ENCODE measurements around the gene ARFIP1.

The ARFIP1 gene

GRCh38 chr4:152901205-152901604, 121.5 kb downstream of the ARFIP1 start:
- no peak for DNase-seq

GRCh38 chr4:152903658-152904057, 123.9 kb downstream of the ARFIP1 start:
- no peak for DNase-seq

GRCh38 chr4:152909901-152910300, 130.1 kb downstream of the ARFIP1 start:
- DNase-seq: no peak

GRCh38 chr4:152910521-152910920, 130.8 kb downstream of the ARFIP1 start:
- DNase-seq: no peak

GRCh38 chr4:152917543-152918395, 138.0 kb downstream of the ARFIP1 start:
- no peak for DNase-seq

GRCh38 chr4:152919826-152920225, 140.1 kb downstream of the ARFIP1 start:
- no peak for DNase-seq

GRCh38 chr4:152920768-152921167, 141.0 kb downstream of the ARFIP1 start:
- no peak for DNase-seq

- DNase-seq: no peak
These were observed 141.5 kb downstream of the ARFIP1 start for GRCh38 chr4:152921284-152921683.

GRCh38 chr4:152925851-152926250, 146.1 kb downstream of the ARFIP1 start:
- DNase-seq: no peak

GRCh38 chr4:152926959-152927358, 147.2 kb downstream of the ARFIP1 start:
- no peak for DNase-seq

- no peak for DNase-seq
These were observed 148.0 kb downstream of the ARFIP1 start for GRCh38 chr4:152927737-152928136.

- DNase-seq: no peak
These were observed 148.5 kb downstream of the ARFIP1 start for GRCh38 chr4:152928286-152928685.

GRCh38 chr4:152929888-152930287, 150.1 kb downstream of the ARFIP1 start:
- no peak for DNase-seq

GRCh38 chr4:152935143-152935542, 155.4 kb downstream of the ARFIP1 start:
- no peak for DNase-seq

- peak; percentile 44 for DNase-seq
These were observed 156.1 kb downstream of the ARFIP1 start, which contains the start of gene FHDC1 for GRCh38 chr4:152935631-152936445. Gene FHDC1 (plus strand): TSS chr4:152936323. CDS start chr4:152943058, 6,735 bp downstream.

- peak; percentile 59 for DNase-seq
These were observed 156.9 kb downstream of the ARFIP1 start for GRCh38 chr4:152936446-152937335.

- peak; percentile 79 for DNase-seq
These were observed 157.8 kb downstream of the ARFIP1 start for GRCh38 chr4:152937336-152938236.

GRCh38 chr4:152938237-152938947, 158.6 kb downstream of the ARFIP1 start:
- no peak for DNase-seq

GRCh38 chr4:152939621-152940020, 159.9 kb downstream of the ARFIP1 start:
- no peak for DNase-seq

GRCh38 chr4:152940461-152940860, 160.7 kb downstream of the ARFIP1 start:
- no peak for DNase-seq

- no peak for DNase-seq
These were observed 161.7 kb downstream of the ARFIP1 start for GRCh38 chr4:152941411-152941810.
